CD14-positive monocyte (primary cell): ENCODE data around the gene RAB3A. TPM values are rescaled to one million over a fixed set of nuclear protein-coding genes. Genes with fewer than 3 reads are reported as not detected.

Experiments used
- DNase-seq, 3 donors: peaks; one replicate each; pipeline ENCODE4 v3.0.0-alpha.2; 2011 to 2022
- H2AFZ ChIP-seq: 2 replicates; pipeline ENCODE4 v1.6.0; 2012; ENCODE audit warnings: mild to moderate bottlenecking, low read depth, low read length, inconsistent platforms; ENCODE audit not compliant: insufficient read depth, poor library complexity, severe bottlenecking
- H3K27ac ChIP-seq, 2 donors: 1 replicate in 1 of 2; 2 replicates in 1 of 2; pipeline ENCODE4 v1.5.1; 2012 to 2013; ENCODE audit warnings: low read length in 2 of 2, control low read depth in 1 of 2, inconsistent platforms in 1 of 2, low read depth in 1 of 2, mild to moderate bottlenecking in 1 of 2
- H3K27me3 ChIP-seq, 2 donors: one replicate each; pipeline versions ENCODE4 v1.6.0 to v1.6.1; 2011 to 2013; ENCODE audit warnings: low read length in 2 of 2; ENCODE audit not compliant: control insufficient read depth in 2 of 2, insufficient read depth in 2 of 2
- H3K36me3 ChIP-seq, 2 donors: replicated peaks in 1 of 2; 1 replicate in 1 of 2; 2 replicates in 1 of 2; pipeline versions ENCODE4 v1.5.1 to v1.6.1; 2012 to 2013; ENCODE audit warnings: low read length in 2 of 2, control low read depth in 1 of 2, inconsistent platforms in 1 of 2, mild to moderate bottlenecking in 1 of 2; ENCODE audit not compliant: insufficient read depth in 2 of 2, control insufficient read depth in 1 of 2
- H3K4me1 ChIP-seq, 2 donors: 1 replicate in 1 of 2; 2 replicates in 1 of 2; pipeline versions ENCODE4 v1.5.1 to v1.6.1; 2012 to 2013; ENCODE audit warnings: low read length in 2 of 2, control low read depth in 1 of 2, inconsistent platforms in 1 of 2, mild to moderate bottlenecking in 1 of 2, moderate library complexity in 1 of 2; ENCODE audit not compliant: insufficient read depth in 2 of 2, control insufficient read depth in 1 of 2
- H3K4me2 ChIP-seq: replicated peaks from 2 replicates; pipeline ENCODE3; 2012; ENCODE audit warnings: low read length, moderate library complexity, mild to moderate bottlenecking; ENCODE audit not compliant: poor library complexity, severe bottlenecking; ENCODE audit errors: extremely low read depth
- H3K4me3 ChIP-seq, 3 experiments: fragments of 200-600 bp in 1 of 3; sonication (generic) in 1 of 3; replicated peaks in 1 of 3; 1 replicate in 2 of 3; 2 replicates in 1 of 3; pipeline ENCODE4 v1.5.1; 2011 to 2013; ENCODE audit warnings: low read length in 3 of 3, mild to moderate bottlenecking in 3 of 3, control low read depth in 2 of 3, low read depth in 2 of 3, inconsistent platforms in 1 of 3, moderate library complexity in 1 of 3
- H3K79me2 ChIP-seq: 2 replicates; pipeline ENCODE4 v1.6.0; 2012; ENCODE audit warnings: mild to moderate bottlenecking, control low read depth, inconsistent platforms, low read length, moderate library complexity; ENCODE audit not compliant: insufficient read depth
- H3K9ac ChIP-seq: 2 replicates; pipeline ENCODE4 v1.6.0; 2017; ENCODE audit warnings: low read length, mild to moderate bottlenecking; ENCODE audit not compliant: insufficient read depth, poor library complexity, severe bottlenecking
- H3K9me3 ChIP-seq, 2 donors: replicated peaks in 1 of 2; 1 replicate in 1 of 2; 2 replicates in 1 of 2; pipeline versions ENCODE4 v1.5.1 to v1.6.1; 2012 to 2013; ENCODE audit warnings: low read length in 2 of 2, control low read depth in 1 of 2; ENCODE audit not compliant: control insufficient read depth in 1 of 2, insufficient read depth in 1 of 2
- H4K20me1 ChIP-seq: 2 replicates; pipeline ENCODE4 v1.6.0; 2012; ENCODE audit warnings: mild to moderate bottlenecking, low read length, control low read depth, moderate library complexity; ENCODE audit not compliant: insufficient read depth
- H3K27ac Mint-ChIP-seq, 7 donors: one replicate each; pipeline ENCODE4 v1.8.0; 2020; ENCODE audit warnings: mild to moderate bottlenecking in 7 of 7, mixed read lengths in 7 of 7, moderate library complexity in 6 of 7, inconsistent platforms in 2 of 7
- H3K27me3 Mint-ChIP-seq, 3 donors: one replicate each; pipeline ENCODE4 v1.8.0; 2021 to 2022; ENCODE audit warnings: low read depth in 3 of 3, mild to moderate bottlenecking in 3 of 3, mixed read lengths in 3 of 3, moderate library complexity in 3 of 3, inconsistent platforms in 1 of 3
- H3K36me3 Mint-ChIP-seq, 2 donors: one replicate each; pipeline ENCODE4 v1.8.0; 2020; ENCODE audit warnings: mixed read lengths in 2 of 2, inconsistent platforms in 1 of 2, mild to moderate bottlenecking in 1 of 2
- H3K4me1 Mint-ChIP-seq: one replicate; pipeline ENCODE4 v1.8.0; 2020; ENCODE audit warnings: mild to moderate bottlenecking, mixed read lengths
- H3K4me3 Mint-ChIP-seq, 2 donors: one replicate each; pipeline ENCODE4 v1.8.0; 2020; ENCODE audit warnings: mild to moderate bottlenecking in 2 of 2, mixed read lengths in 2 of 2, moderate library complexity in 1 of 2
- H3K9me3 Mint-ChIP-seq, 7 donors: one replicate each; pipeline ENCODE4 v1.8.0; 2020 to 2022; ENCODE audit warnings: mixed read lengths in 7 of 7, mild to moderate bottlenecking in 6 of 7, moderate library complexity in 6 of 7, inconsistent platforms in 2 of 7
- CTCF ChIP-seq: fragments of 200-600 bp; IDR thresholded peaks from one replicate; pipeline ENCODE4 v1.8.0; 2022; ENCODE audit warnings: antibody characterized with exemption, mild to moderate bottlenecking
- WGBS: methylation state at CpG from one replicate; pipeline ENCODE4 v1.1.5; 2013; ENCODE audit warnings: missing lambda C conversion rate; ENCODE audit not compliant: insufficient coverage; 5-methylcytosine and 5-hydroxymethylcytosine counted together
- intact Hi-C, 2 donors: fragments of 100-400 bp; cut with micrococcal nuclease; formaldehyde crosslinking; loops; one replicate each; pipeline versions ENCODE4 v1.15.0 to v1.15.1; 2023
- polyA plus RNA-seq, 3 donors: library from polyadenylated mRNA; depleted of rRNA in 1 of 3; unstranded in 2 of 3; stranded (reverse) in 1 of 3; fragments of 300-500 nt in 2 of 3; fragments of >200 nt in 1 of 3; fragmentation: Illumina TruSeq in 2 of 3; gene quantifications; 1 replicate in 2 of 3; 2 replicates in 1 of 3; pipeline ENCODE4 v1.2.3, GENCODE V29; 2012 to 2021

RAB3A gene
- polyA plus RNA-seq, 3 donors = 0.55 to 8.7 (median 0.56) TPM

- Mint-ChIP-seq H3K27ac (peak overlapping the region; percentile 56 to 100 (median 88)), H3K36me3 (peaks cover 39 to 56% of the 10 kb centered on the region in 2 donors)
Measured at GRCh38 chr19:18176367-18177310, 27.2 kb downstream of the RAB3A start.

More at GRCh38 chr19:18176367-18177310, 27.2 kb downstream of the RAB3A start:
- Histone ChIP-seq H3K36me3 (peaks cover 43 to 53% of the 10 kb centered on the region in 2 donors), H3K4me2 (peak overlapping the region; percentile 93), H3K4me3 (peak overlapping the region; percentile 61 to 100 (median 86)), H3K9ac (peak overlapping the region; percentile 60), H3K79me2 (peaks cover 70% of the 10 kb centered on the region), H3K9me3 (no peaks in the 10 kb centered on the region), H3K27ac (peak overlapping the region; percentile 70 to 83), H3K4me1 (peaks cover 85 to 88% of the 10 kb centered on the region in 2 donors), H4K20me1 (peaks cover 67% of the 10 kb centered on the region), H2AFZ (no peak overlapping the region), H3K27me3 (no peaks in the 10 kb centered on the region)
- H3K27me3 Mint-ChIP-seq = no peaks in the 10 kb centered on the region
- no peak for DNase-seq
- TF ChIP-seq CTCF = no peak
- peak overlapping the region; percentile 95 to 98 for H3K4me3 Mint-ChIP-seq
- intact Hi-C loops = no loop called here
- H3K9me3 Mint-ChIP-seq = peaks cover 0 to 2% (median 0%) of the 10 kb centered on the region in 7 donors
- WGBS = 90% methylated on average over 5 of the region's 19 CpGs
- H3K4me1 Mint-ChIP-seq = peaks cover 72% of the 10 kb centered on the region
